ENCODE measurements around the gene TRIM29.

DNA sequence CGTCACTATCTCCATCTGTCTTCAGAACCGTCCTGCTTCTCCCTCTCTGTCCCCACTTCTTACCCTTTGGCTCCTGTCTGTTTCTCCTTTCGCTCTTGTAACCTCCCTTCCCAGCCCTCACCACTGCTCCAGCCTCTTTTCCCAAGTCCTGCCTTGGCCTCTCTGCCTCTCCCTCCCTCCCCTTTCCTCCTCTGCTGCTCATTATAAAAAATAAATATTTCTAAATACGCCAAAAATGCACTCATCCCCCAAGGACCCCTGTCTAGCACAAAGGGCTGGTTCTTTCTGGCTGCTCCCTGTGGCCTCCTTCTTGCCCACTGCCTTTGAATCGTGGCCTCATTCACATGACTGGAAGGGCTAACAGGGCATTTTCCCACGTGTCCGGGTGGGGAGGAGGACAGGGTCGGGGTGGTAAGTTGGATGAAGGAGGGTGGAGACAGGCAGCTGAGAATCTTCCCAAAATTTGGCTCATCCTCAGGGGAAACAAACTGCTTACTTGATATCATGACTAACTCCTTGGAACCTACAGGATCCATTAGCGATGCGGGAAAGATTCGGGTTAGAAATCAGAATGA, 46.5 kb upstream of the TRIM29 start:
- TF ChIP-seq NONO (IDR thresholded peaks at IDR 0.05; ENCODE audit: low read depth in 2 of 2, low read length in 1 of 2) (no peak), TEAD4 (IDR thresholded peaks at IDR 0.05; ENCODE audit: low read length) (no peak), TEAD4 (CRISPR knock-in tag; IDR thresholded peaks at IDR 0.05; ENCODE audit: borderline replicate concordance) (no peak), FOSL1 (tag; conservative IDR thresholded peaks at IDR 0.05) (no peak), ELF2 (CRISPR knock-in tag; IDR thresholded peaks at IDR 0.05) (no peak), POLR2A (conservative IDR thresholded peaks at IDR 0.05) (no peak), KAT8 (IDR thresholded peaks at IDR 0.05; ENCODE audit: low read depth) (no peak)
- TF ChIP-seq, protein P1, sequence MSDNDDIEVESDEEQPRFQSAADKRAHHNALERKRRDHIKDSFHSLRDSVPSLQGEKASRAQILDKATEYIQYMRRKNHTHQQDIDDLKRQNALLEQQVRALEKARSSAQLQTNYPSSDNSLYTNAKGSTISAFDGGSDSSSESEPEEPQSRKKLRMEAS (CRISPR knock-in tag; IDR thresholded peaks at IDR 0.05): no peak
- TF ChIP-seq, protein P2, sequence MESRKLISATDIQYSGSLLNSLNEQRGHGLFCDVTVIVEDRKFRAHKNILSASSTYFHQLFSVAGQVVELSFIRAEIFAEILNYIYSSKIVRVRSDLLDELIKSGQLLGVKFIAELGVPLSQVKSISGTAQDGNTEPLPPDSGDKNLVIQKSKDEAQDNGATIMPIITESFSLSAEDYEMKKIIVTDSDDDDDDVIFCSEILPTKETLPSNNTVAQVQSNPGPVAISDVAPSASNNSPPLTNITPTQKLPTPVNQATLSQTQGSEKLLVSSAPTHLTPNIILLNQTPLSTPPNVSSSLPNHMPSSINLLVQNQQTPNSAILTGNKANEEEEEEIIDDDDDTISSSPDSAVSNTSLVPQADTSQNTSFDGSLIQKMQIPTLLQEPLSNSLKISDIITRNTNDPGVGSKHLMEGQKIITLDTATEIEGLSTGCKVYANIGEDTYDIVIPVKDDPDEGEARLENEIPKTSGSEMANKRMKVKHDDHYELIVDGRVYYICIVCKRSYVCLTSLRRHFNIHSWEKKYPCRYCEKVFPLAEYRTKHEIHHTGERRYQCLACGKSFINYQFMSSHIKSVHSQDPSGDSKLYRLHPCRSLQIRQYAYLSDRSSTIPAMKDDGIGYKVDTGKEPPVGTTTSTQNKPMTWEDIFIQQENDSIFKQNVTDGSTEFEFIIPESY (CRISPR knock-in tag; IDR thresholded peaks at IDR 0.05): no peak
